Spleen (tissue), 11 donors: Measurements from ENCODE around the gene NPRL2. TPM values are rescaled to one million over a fixed set of nuclear protein-coding genes. Genes with fewer than 3 reads are reported as not detected.

ENCODE experiments used
- DNase-seq: peaks from one replicate; pipeline ENCODE4 v3.0.0-alpha.2; 2020
- H3K27ac ChIP-seq, 8 donors: fragments of 200-600 bp; sonication (generic) in 7 of 8; 1 replicate in 4 of 8; 2 replicates in 4 of 8; pipeline versions ENCODE4 v1.5.0 to v1.8.0; 2016 to 2021; ENCODE audit warnings: inconsistent platforms in 4 of 8, mild to moderate bottlenecking in 4 of 8, moderate library complexity in 1 of 8
- H3K27me3 ChIP-seq, 7 donors: fragments of 200-600 bp; sonication (generic) in 6 of 7; replicated peaks in 1 of 7; 1 replicate in 4 of 7; 2 replicates in 3 of 7; pipeline versions ENCODE4 v1.5.0 to v1.8.0; 2016 to 2021; ENCODE audit warnings: inconsistent platforms in 3 of 7, mild to moderate bottlenecking in 1 of 7
- H3K36me3 ChIP-seq, 6 donors: fragments of 200-600 bp; sonication (generic) in 5 of 6; 1 replicate in 4 of 6; 2 replicates in 2 of 6; pipeline versions ENCODE4 v1.5.0 to v1.8.0; 2016 to 2021; ENCODE audit warnings: inconsistent platforms in 2 of 6
- H3K4me1 ChIP-seq, 6 donors: fragments of 200-600 bp; sonication (generic) in 5 of 6; 1 replicate in 3 of 6; 2 replicates in 3 of 6; pipeline versions ENCODE4 v1.5.0 to v1.8.0; 2016 to 2021; ENCODE audit warnings: inconsistent platforms in 3 of 6
- H3K4me3 ChIP-seq, 8 donors: fragments of 200-600 bp; sonication (generic) in 7 of 8; 1 replicate in 4 of 8; 2 replicates in 4 of 8; pipeline versions ENCODE4 v1.5.0 to v1.8.0; 2016 to 2021; ENCODE audit warnings: inconsistent platforms in 4 of 8, mild to moderate bottlenecking in 4 of 8, moderate library complexity in 2 of 8
- H3K9me3 ChIP-seq, 8 donors: fragments of 200-600 bp; sonication (generic) in 7 of 8; 1 replicate in 4 of 8; 2 replicates in 4 of 8; pipeline versions ENCODE4 v1.5.0 to v1.8.0; 2016 to 2021; ENCODE audit warnings: inconsistent platforms in 4 of 8
- POLR2A ChIP-seq, 3 donors: fragments of 450-650 bp; IDR thresholded peaks; one replicate each; pipeline ENCODE4 v1.5.1; 2017; ENCODE audit warnings: antibody characterized with exemption in 3 of 3, mild to moderate bottlenecking in 1 of 3
- POLR2AphosphoS5 ChIP-seq, 3 donors: sonication (generic); formaldehyde crosslinking; IDR thresholded peaks; one replicate each; pipeline ENCODE4 v1.5.1; 2017; ENCODE audit warnings: antibody characterized with exemption in 3 of 3
- WGBS, 5 donors: extraction: QIAGEN DNeasy Blood & Tissue Kit in 3 of 5; methylation state at CpG; one replicate each; pipeline versions ENCODE4 v1.1.5 to v1.1.7; 2013 to 2018; 5-methylcytosine and 5-hydroxymethylcytosine counted together
- intact Hi-C: fragments of 100-400 bp; cut with DNase I; formaldehyde crosslinking; loops from one replicate; pipeline ENCODE4 v1.15.0; 2023; ENCODE audit warnings: low total_unique reads
- polyA plus RNA-seq, 3 donors: library from polyadenylated mRNA; stranded (reverse); fragments of 200-250 nt; gene quantifications; one replicate each; pipeline ENCODE4 v1.2.1, GENCODE V29; 2013
- total RNA-seq, 7 donors: library from RNA; depleted of rRNA in 3 of 7; stranded (reverse); fragments of >200 nt in 3 of 7; fragmentation: NEBNext Ultra II Directional in 4 of 7; extraction: Animal tissue kit (Norgen Biotek cat#: 25700) in 4 of 7; gene quantifications; one replicate each; pipeline versions ENCODE4 v1.1.0 to v1.2.1, GENCODE V29; 2016 to 2021
- TF ChIP-seq, protein P1 (sequence below), 11 experiments: fragments of 200-600 bp in 7 of 11; fragments of 450-650 bp in 4 of 11; sonication (generic) in 4 of 11; IDR thresholded peaks in 8 of 11; conservative IDR thresholded peaks in 3 of 11; 1 replicate in 7 of 11; 2 replicates in 4 of 11; pipeline versions ENCODE4 v1.4.0 to v1.8.0; 2016 to 2021; ENCODE audit warnings: antibody characterized with exemption in 11 of 11, inconsistent platforms in 4 of 11, mild to moderate bottlenecking in 1 of 11
- donor health status: healthy with polysubstance abuse.
- donor health status: DM: no; HTN: no; CAD: no; lungs with moderate emphysema.
- donor health status: DM: no; HTN: no; CAD: no.
- donor health status: Bipolar disorder and iron deficiency.
- donor health status: healthy.
- donor health status: DM: no; HTN: no; CAD: no.
- donor health status: DM: yes; HTN: yes; CAD: no.

NPRL2 gene
- total and polyA plus RNA-seq, 10 donors: 17.8 to 31.2 (median 22.9) TPM

DNA sequence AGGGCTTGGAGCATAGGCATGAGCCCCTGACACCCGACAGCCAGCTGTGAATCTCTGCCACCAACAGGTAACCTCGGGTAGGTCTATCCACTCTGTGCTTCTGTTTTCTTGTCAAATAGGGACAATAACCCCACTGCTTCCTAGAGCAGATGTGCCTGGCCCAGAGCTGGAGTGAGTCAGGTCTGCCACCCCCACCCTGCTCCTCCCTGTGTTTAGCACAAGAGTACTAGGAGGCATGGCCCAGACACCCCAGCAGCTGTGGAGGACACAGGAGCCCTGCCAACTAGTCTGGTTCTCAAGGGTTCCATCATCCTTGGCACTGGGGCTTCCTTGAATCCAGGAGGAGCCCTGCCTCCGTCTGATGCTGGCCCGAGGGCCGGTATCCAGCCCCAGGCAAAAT, 42.5 kb upstream of the NPRL2 start:
- Histone ChIP-seq H3K27me3 (no peaks in the 10 kb centered on the region), H3K4me1 (peaks cover 0 to 28% (median 9%) of the 10 kb centered on the region in 6 donors), H3K4me3 (no peak overlapping the region), H3K36me3 (no peaks in the 10 kb centered on the region), H3K9me3 (no peaks in the 10 kb centered on the region), H3K27ac (no peak overlapping the region)
- TF ChIP-seq, protein P1, sequence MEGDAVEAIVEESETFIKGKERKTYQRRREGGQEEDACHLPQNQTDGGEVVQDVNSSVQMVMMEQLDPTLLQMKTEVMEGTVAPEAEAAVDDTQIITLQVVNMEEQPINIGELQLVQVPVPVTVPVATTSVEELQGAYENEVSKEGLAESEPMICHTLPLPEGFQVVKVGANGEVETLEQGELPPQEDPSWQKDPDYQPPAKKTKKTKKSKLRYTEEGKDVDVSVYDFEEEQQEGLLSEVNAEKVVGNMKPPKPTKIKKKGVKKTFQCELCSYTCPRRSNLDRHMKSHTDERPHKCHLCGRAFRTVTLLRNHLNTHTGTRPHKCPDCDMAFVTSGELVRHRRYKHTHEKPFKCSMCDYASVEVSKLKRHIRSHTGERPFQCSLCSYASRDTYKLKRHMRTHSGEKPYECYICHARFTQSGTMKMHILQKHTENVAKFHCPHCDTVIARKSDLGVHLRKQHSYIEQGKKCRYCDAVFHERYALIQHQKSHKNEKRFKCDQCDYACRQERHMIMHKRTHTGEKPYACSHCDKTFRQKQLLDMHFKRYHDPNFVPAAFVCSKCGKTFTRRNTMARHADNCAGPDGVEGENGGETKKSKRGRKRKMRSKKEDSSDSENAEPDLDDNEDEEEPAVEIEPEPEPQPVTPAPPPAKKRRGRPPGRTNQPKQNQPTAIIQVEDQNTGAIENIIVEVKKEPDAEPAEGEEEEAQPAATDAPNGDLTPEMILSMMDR (IDR thresholded peaks at IDR 0.05 in 8 of 11, conservative IDR thresholded peaks at IDR 0.05 in 3 of 11): no peak
- no peak for TF ChIP-seq POLR2A (IDR thresholded peaks at IDR 0.05)
- no peak for TF ChIP-seq POLR2AphosphoS5 (IDR thresholded peaks at IDR 0.05)
- 81 to 93% (median 90%) methylated on average over 4 to 5 of the region's 5 CpGs for WGBS, 5 donors
- DNase-seq: no peak
- intact Hi-C loops: no loop called here

GRCh38 chr3:50392101-50392715, 41.6 kb upstream of the NPRL2 start:
- TF ChIP-seq POLR2AphosphoS5 (IDR thresholded peaks at IDR 0.05) (no peak), POLR2A (IDR thresholded peaks at IDR 0.05) (no peak)
- TF ChIP-seq, protein P1 (IDR thresholded peaks at IDR 0.05 in 8 of 11, conservative IDR thresholded peaks at IDR 0.05 in 3 of 11): no peak
- intact Hi-C loops: no loop called here
- H3K27ac ChIP-seq: no peak overlapping the region
- H3K4me1 ChIP-seq: peaks cover 0 to 28% (median 9%) of the 10 kb centered on the region in 6 donors
- WGBS, 5 donors: 70 to 88% (median 75%) methylated on average over 2 to 5 of the region's 5 CpGs
- H3K4me3 ChIP-seq: no peak overlapping the region
- H3K9me3 ChIP-seq: no peaks in the 10 kb centered on the region
- no peaks in the 10 kb centered on the region for H3K27me3 ChIP-seq
- no peak for DNase-seq
- H3K36me3 ChIP-seq: no peaks in the 10 kb centered on the region

DNA sequence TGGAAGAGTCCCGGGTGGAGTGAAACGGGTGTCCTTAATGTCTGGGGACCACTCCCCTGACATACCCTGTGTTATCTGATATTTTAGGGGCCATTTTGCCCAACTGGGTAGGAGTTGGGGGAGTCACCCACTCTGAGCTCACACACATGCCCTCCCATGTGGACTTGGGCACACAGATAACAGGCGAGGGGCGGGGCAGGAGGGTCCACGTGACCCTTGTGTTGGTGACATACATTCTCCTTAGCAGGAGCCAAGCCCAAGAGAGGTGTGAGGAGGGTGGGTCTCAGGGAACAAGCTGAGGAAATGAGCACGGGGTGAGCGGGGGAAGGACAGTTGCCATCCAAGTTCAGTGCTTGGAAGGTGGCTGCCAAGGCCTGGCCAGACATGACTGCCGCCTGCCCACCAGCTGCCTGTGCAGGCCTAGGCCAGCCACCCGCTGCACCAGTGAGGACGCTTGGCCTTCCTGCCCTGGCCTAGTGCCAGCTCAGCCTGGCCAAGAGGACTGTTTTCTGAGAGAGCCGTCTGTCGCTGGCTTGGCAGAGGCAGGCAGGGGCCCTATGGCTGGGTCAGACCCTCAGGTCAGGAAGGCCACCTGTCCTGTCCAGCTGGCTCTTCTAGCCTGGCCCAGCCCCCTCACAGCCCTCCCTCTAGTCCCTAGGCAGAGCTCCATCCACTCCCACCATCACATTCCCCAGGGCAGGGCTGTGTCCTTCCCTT, 40.1 kb upstream of the NPRL2 start:
- H3K4me1 ChIP-seq: peaks cover 0 to 25% (median 9%) of the 10 kb centered on the region in 6 donors
- TF ChIP-seq POLR2AphosphoS5 (IDR thresholded peaks at IDR 0.05) (peak in 2 of 3 donors; percentile 58 to 72), POLR2A (IDR thresholded peaks at IDR 0.05) (no peak)
- DNase-seq: peak; percentile 81
- WGBS, 5 donors: 67 to 74% (median 73%) methylated on average over 8 to 12 of the region's 12 CpGs
- no peaks in the 10 kb centered on the region for H3K27me3 ChIP-seq
- intact Hi-C loops: no loop called here
- H3K27ac ChIP-seq: peak overlapping the region in 5 of 8 donors; percentile 5 to 59 (median 32)
- H3K36me3 ChIP-seq: no peaks in the 10 kb centered on the region
- no peak overlapping the region for H3K4me3 ChIP-seq
- no peaks in the 10 kb centered on the region for H3K9me3 ChIP-seq

- intact Hi-C loops: no loop called here
- DNase-seq: no peak
- no peaks in the 10 kb centered on the region for H3K36me3 ChIP-seq
- WGBS, 5 donors: 84 to 98% (median 91%) methylated on average over 4 to 6 of the region's 6 CpGs
- TF ChIP-seq, protein P1 (IDR thresholded peaks at IDR 0.05 in 8 of 11, conservative IDR thresholded peaks at IDR 0.05 in 3 of 11): no peak
- TF ChIP-seq POLR2A (IDR thresholded peaks at IDR 0.05) (no peak), POLR2AphosphoS5 (IDR thresholded peaks at IDR 0.05) (no peak)
- no peaks in the 10 kb centered on the region for H3K27me3 ChIP-seq
- H3K4me1 ChIP-seq: peaks cover 0 to 23% (median 9%) of the 10 kb centered on the region in 6 donors
- H3K4me3 ChIP-seq: no peak overlapping the region
- H3K9me3 ChIP-seq: no peaks in the 10 kb centered on the region
- no peak overlapping the region for H3K27ac ChIP-seq
Observed at GRCh38 chr3:50389414-50389767, 38.8 kb upstream of the NPRL2 start.
